Psoas muscle (tissue), 8 donors: Measurements from ENCODE around the gene PFKFB2. TPM values are rescaled to one million over a fixed set of nuclear protein-coding genes. Genes with fewer than 3 reads are reported as not detected.
A peak's percentile ranks its signal among the peaks of the same experiment; 100 is the strongest.

Experiments
- ATAC-seq, 4 donors: fragments of 200-7000 bp; cut with Tn5 transposase; one replicate each; pipeline ENCODE4 v1.9.1; 2020; ENCODE audit warnings: moderate library complexity in 3 of 4, mild to moderate bottlenecking in 2 of 4
- DNase-seq, 2 donors: peaks; one replicate each; pipeline ENCODE4 v3.0.0-alpha.2; 2020
- H3K27ac ChIP-seq: fragments of 200-600 bp; one replicate; pipeline ENCODE4 v1.8.0; 2022
- H3K27me3 ChIP-seq, 3 donors: fragments of 200-600 bp in 1 of 3; one replicate each; pipeline versions ENCODE4 v1.6.1 to v1.8.0; 2013 to 2022; ENCODE audit warnings: low read length in 2 of 3, mild to moderate bottlenecking in 2 of 3, moderate library complexity in 1 of 3; ENCODE audit not compliant: insufficient read depth in 3 of 3
- H3K36me3 ChIP-seq, 2 donors: fragments of 200-600 bp in 1 of 2; one replicate each; pipeline versions ENCODE4 v1.6.1 to v1.8.0; 2013 to 2022; ENCODE audit warnings: low read depth in 1 of 2, mild to moderate bottlenecking in 1 of 2, moderate library complexity in 1 of 2; ENCODE audit not compliant: insufficient read depth in 1 of 2
- H3K4me1 ChIP-seq: fragments of 200-600 bp; one replicate; pipeline ENCODE4 v1.8.0; 2022
- H3K4me3 ChIP-seq: fragments of 200-600 bp; one replicate; pipeline ENCODE4 v1.8.0; 2022; ENCODE audit warnings: mild to moderate bottlenecking
- H3K9me3 ChIP-seq: fragments of 200-600 bp; one replicate; pipeline ENCODE4 v1.8.0; 2022
- WGBS, 3 donors: extraction: QIAGEN DNeasy Blood & Tissue Kit; methylation state at CpG; one replicate each; pipeline versions ENCODE4 v1.1.6 to v1.1.7; 2013; 5-methylcytosine and 5-hydroxymethylcytosine counted together
- intact Hi-C, 2 donors: fragments of 100-400 bp; cut with DNase I; formaldehyde crosslinking; loops; one replicate each; pipeline versions ENCODE4 v1.11.0 to v1.14.2; 2022
- polyA plus RNA-seq, 3 donors: library from polyadenylated mRNA; stranded (reverse); fragments of 200-250 nt; gene quantifications; one replicate each; pipeline ENCODE4 v1.2.3, GENCODE V29; 2013
- total RNA-seq, 4 donors: library from RNA; stranded (reverse); fragmentation: NEBNext Ultra II Directional in 2 of 4; extraction: Animal tissue kit (Norgen Biotek cat#: 25700) in 2 of 4; gene quantifications; one replicate each; pipeline versions ENCODE4 v1.2.1 to v1.2.4, GENCODE V29; 2021 to 2023
- TF ChIP-seq, protein P1 (sequence below): fragments of 200-600 bp; IDR thresholded peaks from one replicate; pipeline ENCODE4 v1.8.0; 2022; ENCODE audit warnings: antibody characterized with exemption
- donor health status: healthy with polysubstance abuse.
- donor health status: DM: no; HTN: no; CAD: no; lungs with moderate emphysema.
- donor health status: Bipolar disorder and iron deficiency.
- donor health status: healthy.
- donor health status: DM: yes; HTN: yes; CAD: no.
- donor health status: DM: no; HTN: no; CAD: no.
- donor health status: DM: no; HTN: no; CAD: no.
- donor health status: DM: yes; HTN: yes; CAD: no.

Gene PFKFB2
- total and polyA plus RNA-seq, 7 donors: 3.9 to 149 (median 36.0) TPM

DNA sequence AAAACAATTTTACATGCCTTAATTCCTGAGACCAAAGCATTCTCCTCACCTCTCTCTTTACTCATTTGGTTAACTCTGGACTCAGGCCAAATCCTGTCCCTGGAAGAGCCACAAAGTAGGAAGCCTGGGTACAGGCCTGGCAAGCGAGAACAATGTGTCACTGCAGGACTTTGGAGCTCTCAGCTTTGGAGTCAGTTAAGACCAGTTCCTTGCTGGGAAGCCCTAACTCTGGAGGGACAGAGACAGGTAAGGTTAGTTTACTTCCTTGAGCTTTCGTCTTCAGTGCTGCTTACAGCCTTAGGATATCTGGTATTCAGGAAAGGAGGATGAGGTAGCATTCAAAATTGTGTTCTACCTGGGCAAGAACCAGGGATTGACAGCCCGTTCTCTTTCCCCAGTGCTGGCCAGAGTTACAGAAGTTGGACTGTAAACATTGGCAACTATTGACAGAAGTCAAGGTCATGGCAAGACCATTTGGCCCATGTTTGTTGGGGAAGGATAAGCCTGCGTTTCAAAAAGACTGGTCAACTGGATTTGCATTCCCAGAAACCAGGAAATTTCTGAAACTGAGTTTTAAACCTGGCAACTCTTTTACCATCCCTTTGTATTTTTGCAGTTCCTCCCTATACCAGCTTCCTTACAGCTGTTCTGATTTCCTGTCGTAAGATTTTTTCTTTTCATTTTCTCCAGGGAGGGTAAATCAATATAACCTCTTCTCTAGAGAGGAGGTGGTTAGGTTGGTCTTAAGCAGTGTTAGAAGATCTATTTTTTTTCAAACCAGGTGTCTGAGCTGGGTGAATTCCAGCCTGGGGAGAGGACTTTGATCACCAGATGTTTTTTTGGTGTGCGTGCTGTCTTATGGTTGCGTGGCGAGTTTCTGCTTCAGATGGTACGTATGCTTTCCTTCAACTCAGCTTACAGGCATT is 35.9 kb downstream of the PFKFB2 start, which contains the start of gene C4BPB:
Gene C4BPB, plus strand, starts transcription at position 160 of the 926 bp plus-strand sequence. Its CDS starts 672 bp downstream, at position 832.
- no peaks in the 10 kb centered on the region for H3K27me3 ChIP-seq
- TF ChIP-seq, protein P1, sequence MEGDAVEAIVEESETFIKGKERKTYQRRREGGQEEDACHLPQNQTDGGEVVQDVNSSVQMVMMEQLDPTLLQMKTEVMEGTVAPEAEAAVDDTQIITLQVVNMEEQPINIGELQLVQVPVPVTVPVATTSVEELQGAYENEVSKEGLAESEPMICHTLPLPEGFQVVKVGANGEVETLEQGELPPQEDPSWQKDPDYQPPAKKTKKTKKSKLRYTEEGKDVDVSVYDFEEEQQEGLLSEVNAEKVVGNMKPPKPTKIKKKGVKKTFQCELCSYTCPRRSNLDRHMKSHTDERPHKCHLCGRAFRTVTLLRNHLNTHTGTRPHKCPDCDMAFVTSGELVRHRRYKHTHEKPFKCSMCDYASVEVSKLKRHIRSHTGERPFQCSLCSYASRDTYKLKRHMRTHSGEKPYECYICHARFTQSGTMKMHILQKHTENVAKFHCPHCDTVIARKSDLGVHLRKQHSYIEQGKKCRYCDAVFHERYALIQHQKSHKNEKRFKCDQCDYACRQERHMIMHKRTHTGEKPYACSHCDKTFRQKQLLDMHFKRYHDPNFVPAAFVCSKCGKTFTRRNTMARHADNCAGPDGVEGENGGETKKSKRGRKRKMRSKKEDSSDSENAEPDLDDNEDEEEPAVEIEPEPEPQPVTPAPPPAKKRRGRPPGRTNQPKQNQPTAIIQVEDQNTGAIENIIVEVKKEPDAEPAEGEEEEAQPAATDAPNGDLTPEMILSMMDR: no peak
- peak in 3 of 4 donors; percentile 43 to 59 (median 54) for ATAC-seq
- H3K27ac ChIP-seq: no peak within 1 kb of the TSS
- no peaks in the 10 kb centered on the region for H3K4me1 ChIP-seq
- no peak for DNase-seq
- intact Hi-C loops: no loop called here
- 62 to 74% (median 63%) methylated on average over 9 of the region's 9 CpGs for WGBS, 3 donors
- H3K9me3 ChIP-seq: no peaks in the 10 kb centered on the region
- no peak within 1 kb of the TSS for H3K4me3 ChIP-seq
- no peaks in the 10 kb centered on the region for H3K36me3 ChIP-seq

DNA sequence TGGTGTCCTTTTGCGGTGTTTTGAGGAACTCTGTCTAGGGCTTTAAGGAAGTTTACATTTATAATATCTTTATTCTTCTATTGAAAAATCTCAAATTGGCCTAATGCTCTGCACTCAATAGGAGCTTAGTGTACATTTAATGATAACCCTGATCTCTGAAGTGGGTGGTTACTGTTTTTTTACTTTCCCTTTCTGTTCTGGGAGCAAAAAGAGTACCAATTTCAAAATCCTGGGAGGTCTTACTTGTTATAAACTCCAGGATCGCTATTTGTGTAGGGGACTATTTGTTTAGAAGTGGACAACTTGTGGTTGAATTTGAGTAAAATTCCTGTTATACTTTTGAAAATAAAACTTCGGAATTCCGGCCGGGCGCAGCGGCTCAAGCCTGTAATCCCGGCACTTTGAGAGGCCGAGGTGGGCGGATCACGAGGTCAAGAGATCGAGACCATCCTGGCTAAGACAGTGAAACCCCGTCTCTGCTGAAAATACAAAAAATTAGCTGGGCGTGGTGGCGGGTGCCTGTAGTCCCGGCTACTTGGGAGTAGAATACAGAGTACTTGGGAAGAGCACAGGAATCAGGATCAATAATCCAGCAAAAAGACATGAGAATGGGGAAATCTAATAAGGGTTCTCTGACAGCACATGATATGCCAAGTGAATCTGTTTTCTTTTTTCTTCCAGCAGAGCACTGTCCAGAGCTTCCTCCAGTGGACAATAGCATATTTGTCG is 36.7 kb downstream of the PFKFB2 start:
- ATAC-seq: no peak
- no peak for DNase-seq
- Histone ChIP-seq H3K4me1 (no peaks in the 10 kb centered on the region), H3K36me3 (no peaks in the 10 kb centered on the region), H3K27me3 (no peaks in the 10 kb centered on the region), H3K27ac (no peak overlapping the region), H3K4me3 (no peak overlapping the region), H3K9me3 (no peaks in the 10 kb centered on the region)
- intact Hi-C loops: no loop called here
- TF ChIP-seq, protein P1: no peak
- 95 to 96% (median 96%) methylated on average over 17 of the region's 17 CpGs for WGBS, 3 donors

DNA sequence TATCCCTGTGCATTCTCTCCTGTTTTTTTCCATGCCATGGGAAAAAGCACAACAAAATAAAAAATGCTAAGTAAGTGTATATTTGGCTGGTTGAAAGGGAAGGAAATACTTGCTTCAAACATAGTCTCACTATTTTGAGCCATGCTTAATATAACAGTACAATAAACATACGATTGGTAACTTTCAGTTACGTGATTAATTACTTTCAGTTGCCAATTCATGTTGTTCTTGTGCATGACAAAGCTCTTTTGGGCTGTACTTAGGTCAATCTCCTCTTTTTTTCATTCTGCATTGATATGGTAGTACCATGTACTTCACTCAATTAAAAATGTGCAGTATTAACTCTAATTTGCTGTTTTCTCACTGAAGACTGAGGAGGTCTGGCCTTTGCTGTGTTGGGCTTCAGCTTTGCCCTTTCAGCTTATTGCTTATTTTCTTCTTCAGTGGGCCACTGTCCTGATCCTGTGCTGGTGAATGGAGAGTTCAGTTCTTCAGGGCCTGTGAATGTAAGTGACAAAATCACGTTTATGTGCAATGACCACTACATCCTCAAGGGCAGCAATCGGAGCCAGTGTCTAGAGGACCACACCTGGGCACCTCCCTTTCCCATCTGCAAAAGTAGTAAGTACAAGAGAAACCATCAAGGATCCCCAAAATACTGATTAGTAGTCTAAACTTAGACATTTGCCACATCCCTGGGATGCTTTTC is 38.3 kb downstream of the PFKFB2 start:
- ATAC-seq: no peak
- Histone ChIP-seq H3K4me3 (no peak overlapping the region), H3K4me1 (no peaks in the 10 kb centered on the region), H3K27ac (no peak overlapping the region), H3K27me3 (no peaks in the 10 kb centered on the region), H3K9me3 (no peaks in the 10 kb centered on the region), H3K36me3 (no peaks in the 10 kb centered on the region)
- intact Hi-C loops: no loop called here
- 87 to 89% (median 89%) methylated on average over 4 of the region's 4 CpGs for WGBS, 3 donors
- TF ChIP-seq, protein P1: no peak
- no peak for DNase-seq

DNA sequence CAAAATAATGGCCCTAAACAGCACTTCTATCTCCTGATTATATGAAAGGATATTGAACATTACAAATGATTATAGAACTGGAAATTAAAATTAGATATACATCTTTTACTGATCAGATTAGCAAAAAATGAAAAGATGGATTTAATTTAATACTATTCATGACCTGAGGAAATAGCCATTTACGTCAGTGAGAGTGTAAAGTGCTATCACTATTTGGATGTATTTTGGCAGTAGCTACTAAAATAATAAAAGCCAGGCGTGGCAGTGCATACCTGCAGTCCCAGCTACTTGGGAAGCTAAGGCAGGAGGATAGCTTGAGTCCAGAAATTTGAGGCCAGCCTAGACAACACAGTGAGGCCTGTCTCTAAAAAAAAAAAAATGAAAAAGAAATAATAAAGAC is 40.9 kb downstream of the PFKFB2 start:
- no peaks in the 10 kb centered on the region for H3K27me3 ChIP-seq
- H3K36me3 ChIP-seq: no peaks in the 10 kb centered on the region
- 61 to 90% (median 83%) methylated on average over 2 of the region's 2 CpGs for WGBS, 3 donors
- ATAC-seq (no peak), DNase-seq (no peak)
- no peak overlapping the region for H3K4me3 ChIP-seq
- H3K9me3 ChIP-seq: no peaks in the 10 kb centered on the region
- H3K27ac ChIP-seq: no peak overlapping the region
- no peaks in the 10 kb centered on the region for H3K4me1 ChIP-seq
- intact Hi-C loops: no loop called here
- TF ChIP-seq, protein P1: no peak
